Inflammatory macrophage treated with lipopolysaccharide for 1 hour (primary cell): ENCODE data around the gene MARF1.
"Not testable (repeated sequence)": the region's sequence is repeated elsewhere in the genome, so short reads cannot be mapped to it uniquely, and the experiment has no call there.

ENCODE experiments used
- DNase-seq, 2 donors: peaks; one replicate each; pipeline ENCODE4 v3.0.0-alpha.2; 2020 to 2022

The MARF1 gene

DNA sequence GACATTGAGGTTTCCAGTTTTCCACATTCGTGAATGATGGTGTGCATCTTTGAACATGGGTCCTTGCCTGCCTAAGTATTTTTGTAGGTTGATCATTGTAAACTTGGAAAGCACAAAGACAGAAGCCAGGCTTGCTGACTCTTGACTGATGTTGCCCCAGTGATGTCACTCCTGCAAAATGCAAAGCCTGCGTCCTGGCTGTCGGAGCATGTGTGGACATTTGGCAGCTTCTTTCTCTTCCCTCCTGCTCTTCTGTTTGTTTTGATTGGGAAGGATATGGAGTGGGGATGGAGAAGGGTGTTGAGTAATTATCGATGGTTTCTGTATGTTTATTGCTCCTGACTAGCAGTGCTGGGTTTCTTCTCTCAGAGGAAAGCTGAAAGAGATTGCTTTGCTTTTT, 10.3 kb upstream of the MARF1 start:
- DNase-seq = no peak

DNA sequence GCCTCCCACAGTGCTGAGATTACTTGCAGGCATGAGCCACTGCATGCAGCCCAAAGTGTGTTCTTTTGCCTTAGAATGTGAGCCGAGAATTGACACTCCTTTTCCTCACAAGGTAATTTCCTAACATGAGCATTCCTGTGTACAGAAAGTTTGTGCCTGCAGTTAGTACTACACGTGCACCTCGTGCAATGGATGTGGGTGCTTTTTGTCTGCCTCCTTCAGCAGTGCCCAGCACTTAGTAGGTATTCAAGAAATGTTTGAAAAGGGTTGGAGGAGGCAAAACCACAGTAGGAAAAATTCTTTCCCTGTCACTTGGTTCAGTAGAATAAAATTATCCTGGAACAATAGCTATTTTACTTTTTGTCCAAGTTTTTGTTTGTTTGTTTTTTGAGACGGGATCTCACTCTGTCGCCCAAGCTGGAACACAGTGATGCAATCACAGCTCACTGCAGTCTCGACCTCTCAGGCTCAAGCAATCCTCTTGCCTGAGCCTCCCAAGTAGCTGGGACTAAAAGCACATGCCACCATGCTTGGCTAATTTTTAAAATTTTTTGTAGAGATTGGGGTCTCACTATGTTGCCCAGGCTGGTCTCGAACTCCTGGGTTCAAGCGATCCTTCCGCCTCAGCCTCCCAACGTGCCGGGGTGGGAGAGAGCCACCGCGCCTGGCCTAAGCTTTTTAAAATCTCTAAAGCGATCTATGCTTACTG, 9.5 kb upstream of the MARF1 start:
- DNase-seq = no peak

DNA sequence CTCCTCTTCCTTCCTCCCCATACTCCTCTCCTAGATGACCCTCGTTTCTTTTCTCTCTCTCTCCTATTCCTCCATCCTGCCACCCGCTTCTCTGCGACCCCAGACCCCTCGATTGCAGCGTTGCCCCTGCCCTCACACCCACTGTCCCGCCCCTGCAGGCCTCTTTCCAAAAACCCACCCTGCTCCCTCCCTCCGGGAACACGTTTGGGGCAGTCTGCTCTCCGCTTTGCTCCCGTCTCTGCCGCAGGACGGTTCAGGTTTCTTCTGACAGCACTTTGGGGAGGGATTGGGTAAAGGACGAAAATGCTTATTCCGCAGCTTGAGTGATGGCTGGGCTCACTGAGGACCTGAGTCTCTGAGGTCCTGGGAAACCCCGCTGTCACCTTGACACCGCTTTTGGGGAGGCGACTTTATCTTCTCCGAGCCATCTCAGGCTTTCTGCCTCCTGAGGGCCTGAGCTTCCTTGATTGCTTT, 7.8 kb upstream of the MARF1 start:
- no peak for DNase-seq

GRCh38 chr16:15650019-15650697, 7.2 kb upstream of the MARF1 start, which contains the start of gene NDE1:
Gene NDE1, plus strand, starts transcription at chr16:15650245. Its CDS starts 14,534 bp downstream, at chr16:15664779.
- peak; percentile 88 to 92 for DNase-seq

DNA sequence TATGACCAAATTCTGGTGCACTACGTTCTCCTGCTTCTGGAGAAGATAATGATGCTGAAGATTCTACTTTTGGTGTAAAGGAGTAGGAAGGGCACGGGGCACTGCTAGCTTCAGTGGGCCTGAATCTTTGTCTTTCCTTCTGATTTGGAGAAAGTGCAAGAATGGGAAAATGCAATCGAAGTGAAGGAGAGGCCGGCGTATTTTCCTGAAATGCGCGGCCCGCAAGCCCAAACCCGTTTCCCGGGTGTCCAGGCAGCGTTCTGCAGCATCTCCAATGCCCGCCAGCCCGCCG, 6.7 kb upstream of the MARF1 start:
- DNase-seq = no peak

DNA sequence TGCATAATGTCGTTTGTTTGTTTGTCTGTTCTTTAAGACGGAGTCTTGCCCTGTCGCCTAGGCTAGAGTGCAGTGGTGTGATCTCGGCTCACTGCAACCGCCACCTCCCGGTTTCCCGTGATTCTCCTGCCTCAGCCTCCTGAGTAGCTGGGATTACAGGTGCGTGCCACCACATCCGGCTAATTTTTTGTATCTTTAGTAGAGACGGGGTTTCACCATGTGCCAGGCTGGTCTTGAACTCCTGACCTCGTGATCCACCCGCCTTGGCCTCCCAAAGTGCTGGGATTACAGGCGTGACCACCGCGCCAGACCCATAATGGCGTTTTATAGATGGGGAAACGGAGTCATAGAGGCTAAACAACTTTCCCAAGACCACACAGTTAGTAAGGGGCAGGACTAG, 6.4 kb upstream of the MARF1 start:
- DNase-seq = not testable (repeated sequence)

DNA sequence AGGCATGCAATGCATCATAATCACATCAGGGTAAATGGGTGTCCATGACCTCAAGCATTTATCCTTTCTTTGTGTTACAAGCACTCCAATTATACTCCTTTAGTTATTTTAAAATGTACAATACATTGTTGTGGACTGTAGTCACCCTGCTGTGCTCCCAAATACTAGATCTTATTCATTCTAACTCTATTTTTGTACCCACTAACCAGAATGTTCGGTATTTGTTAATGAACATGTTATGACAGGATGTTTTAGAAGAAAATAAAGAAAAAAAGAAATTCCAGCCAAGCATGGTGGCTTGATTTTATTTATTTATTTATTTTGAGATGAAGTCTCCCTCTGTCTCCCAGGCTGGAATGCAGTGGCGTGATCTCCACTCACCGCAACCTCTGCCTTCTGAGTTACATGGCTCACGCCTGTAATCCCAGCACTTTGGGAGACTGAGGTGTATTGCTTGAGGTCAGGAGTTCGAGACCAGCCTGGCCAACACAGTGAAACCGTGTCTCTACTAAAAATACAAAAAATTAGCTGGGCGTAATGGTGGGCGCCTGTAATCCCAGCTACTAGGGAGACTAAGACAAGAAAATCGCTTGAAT, 5.3 kb upstream of the MARF1 start:
- no peak for DNase-seq

DNA sequence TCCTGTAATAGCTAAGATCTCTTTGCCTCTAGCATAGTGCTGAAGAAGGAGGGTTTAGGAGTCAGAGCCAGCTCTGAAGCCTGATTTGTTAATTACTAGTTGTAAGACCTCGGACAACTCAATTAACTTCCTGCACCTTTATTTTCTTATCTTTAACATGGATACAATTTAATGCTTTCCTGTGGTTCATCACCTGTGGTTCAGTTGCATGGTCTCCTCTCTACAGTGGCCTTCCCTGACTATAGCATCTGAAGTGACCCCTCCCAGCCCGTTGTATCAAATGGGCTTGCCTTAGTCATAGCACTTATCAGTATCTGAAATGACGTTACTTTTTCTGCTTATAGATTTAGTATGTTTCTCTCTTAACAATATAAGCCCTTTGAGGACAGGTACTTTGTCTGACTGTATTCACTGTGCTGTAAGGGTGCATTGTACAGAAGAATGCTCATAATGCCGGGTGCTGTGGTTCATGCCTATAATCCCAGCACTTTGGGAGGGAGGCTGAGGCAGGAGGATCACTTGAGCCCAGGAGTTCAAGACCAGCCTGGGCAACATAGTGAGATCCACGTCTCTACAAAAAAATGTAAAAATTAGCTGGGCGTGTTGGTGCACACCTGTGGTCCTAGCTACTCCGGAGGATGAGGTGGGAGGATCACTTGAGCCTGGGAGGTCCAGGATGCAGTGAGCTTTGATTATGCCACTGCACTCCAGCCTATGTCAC, 4.5 kb upstream of the MARF1 start:
- no peak for DNase-seq

DNA sequence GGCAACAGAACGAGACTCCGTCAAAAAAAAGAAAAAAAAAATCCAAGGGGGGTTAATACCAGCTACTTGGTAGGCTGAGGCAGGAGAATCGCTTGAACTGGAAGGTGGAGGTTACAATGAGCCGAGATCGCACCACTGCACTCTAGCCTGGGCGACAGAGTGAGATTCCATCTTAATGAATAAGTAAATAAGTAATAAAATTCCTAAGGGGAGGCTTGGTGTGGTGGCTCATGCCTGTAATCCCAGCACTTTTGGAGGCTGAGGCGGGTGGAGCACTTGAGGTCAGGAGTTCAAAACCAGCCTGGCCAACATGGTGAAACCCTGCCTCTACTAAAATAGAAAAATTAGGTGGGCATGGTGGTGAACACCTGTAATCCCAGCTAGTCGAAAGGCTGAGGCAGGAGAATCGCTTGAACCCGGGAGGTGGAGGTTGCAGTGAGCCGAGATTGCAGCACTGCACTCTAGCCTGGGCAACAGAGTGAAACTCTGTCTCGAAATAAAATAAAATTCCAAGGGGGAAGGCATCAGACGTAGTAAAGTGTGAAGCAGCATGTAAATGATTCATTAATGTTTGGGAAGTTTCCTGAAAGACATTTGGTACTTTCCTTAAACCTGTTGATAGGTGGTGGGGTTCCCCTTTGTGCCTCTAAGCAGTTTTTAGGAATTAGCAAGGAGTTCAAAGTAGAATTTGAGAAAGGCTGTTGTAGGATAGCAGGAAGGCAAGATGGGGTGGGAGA, 3.8 kb upstream of the MARF1 start:
- DNase-seq = peak in 1 of 2 donors; percentile 64

- not testable (repeated sequence) for DNase-seq
These were observed 2.1 kb upstream of the MARF1 start for GRCh38 chr16:15644962-15645465.

- DNase-seq = no peak
These were observed 1.5 kb upstream of the MARF1 start for GRCh38 chr16:15644267-15644961.

- peak; percentile 36 to 64 for DNase-seq
These were observed 944 bp upstream of the MARF1 start for GRCh38 chr16:15643946-15644250.

DNA sequence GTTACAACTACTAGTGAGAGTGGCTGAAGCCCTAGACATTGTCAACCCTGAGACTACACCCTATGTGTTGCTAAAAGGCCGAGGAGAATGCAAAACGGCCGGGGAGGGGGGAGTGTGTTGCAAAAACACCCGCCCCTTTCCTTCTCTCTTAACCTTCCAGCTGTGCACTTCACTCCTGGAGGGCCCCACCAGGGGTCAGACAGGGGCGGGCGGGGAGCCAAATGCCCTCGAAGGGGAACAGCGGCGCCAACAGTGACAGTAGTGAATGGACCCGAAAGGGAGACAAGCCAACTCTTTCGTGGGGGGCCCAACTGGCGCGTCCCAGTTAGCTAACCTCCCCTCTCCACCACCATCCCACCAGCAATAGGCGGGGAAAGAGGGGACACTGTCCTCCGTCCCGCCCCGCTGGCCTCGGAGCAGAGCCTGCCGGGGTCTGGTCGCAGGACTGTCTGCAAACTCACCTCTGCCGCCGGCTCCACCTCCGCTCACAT, 352 bp downstream of the MARF1 start:
- DNase-seq = peak; percentile 60 to 63

DNA sequence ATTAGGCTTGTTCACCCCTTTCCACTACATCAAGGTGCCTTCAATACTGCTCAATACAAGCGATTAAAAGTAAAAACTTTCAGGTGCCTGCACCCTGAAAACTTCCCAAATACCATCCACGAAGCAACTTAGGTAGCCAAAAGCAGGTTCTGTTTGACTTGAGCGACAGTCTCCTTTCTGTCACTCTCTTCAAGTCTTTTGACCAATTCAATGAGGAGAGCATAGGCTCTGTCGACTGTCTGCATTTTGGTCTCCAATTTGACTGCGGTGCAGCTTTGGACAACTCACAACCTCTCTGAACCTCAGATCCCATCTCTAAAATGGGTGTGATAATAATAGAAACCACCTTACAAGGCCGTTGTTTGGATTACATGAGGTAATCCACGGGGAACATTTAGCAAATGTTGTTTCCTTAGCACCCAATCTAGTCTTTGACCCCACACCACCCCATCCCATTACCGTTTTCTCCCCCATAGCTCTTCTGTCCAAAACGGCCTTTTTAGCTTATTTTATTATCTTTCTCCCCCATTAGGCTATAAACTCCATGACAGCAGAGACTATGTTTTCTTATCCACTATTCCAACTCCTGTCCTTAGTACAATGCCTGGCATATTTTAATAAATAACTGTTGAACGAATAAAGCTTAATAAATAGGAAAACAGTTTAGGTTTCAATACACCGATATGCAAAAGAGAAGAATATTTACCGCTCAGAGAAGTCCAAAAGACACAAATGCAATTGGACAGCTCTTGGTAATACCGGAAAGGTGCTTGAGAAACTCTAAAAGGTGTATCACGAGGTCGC, 999 bp downstream of the MARF1 start:
- no peak for DNase-seq

- no peak for DNase-seq
These were observed 2.0 kb downstream of the MARF1 start for GRCh38 chr16:15640966-15641365.

DNA sequence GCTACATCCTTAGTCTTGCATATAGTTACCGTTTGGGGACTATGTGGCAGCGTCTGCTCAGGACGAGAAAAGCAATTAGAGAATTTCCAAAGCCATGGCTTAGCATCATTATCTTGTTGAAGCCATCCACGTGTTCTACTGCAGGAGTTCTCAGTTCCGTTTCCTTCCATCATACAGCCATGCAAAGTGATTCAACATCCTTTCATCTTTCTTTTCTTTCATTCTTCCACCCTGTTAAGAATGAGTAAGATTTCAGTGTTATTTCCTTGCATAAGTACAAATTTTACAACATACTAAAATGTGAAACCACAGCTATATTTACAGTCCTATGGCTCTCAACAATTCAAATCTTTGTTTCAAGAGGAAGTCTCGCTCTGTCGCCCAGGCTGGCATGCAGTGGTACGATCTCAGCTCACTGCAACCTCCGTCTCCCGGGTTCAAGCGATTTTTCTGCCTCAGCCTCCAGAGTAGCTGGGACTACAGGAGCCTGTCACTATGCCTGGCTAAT, 3.8 kb downstream of the MARF1 start:
- DNase-seq = no peak

DNA sequence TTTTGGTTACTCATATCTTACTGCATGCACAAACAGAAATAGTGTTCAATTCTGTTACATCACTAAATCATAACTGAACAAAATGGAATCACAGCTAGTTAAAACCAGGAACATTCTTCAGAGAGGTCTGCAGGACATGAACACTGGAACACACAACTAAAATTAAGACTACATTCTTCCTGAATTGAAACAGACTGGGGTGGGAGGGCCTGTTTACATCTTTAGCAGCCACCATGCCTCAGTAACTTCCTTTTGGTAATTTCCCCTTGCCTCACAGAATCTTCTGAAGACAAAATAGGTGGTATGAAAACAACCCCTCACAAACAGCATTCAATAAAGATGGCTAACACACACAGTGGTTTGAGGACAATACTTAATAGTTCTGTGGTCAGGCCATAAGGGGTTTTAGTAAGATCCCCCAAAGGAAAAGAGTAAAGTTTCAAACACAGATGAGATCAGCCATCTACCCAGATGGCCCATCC, 6.5 kb downstream of the MARF1 start:
- peak; percentile 40 to 47 for DNase-seq

DNA sequence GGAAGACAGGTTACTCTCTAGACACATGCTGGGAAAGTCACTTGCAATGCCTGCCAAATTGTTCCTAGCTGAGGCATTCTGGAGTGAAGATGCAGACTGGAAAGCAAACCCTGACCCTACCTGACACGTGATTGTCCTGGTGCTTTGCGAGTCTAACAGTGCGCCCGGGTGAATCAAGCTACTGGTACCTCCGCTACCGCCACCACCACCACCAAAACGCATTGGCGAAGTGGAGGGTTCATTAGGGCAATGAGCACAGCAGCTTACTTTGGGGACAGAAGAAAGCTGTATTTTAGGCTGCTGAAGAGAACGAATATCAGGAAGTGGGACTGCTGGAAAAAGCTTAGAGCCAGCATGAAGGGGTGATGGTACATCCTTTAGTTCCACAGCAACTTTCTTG, 7.0 kb downstream of the MARF1 start:
- DNase-seq = no peak

DNA sequence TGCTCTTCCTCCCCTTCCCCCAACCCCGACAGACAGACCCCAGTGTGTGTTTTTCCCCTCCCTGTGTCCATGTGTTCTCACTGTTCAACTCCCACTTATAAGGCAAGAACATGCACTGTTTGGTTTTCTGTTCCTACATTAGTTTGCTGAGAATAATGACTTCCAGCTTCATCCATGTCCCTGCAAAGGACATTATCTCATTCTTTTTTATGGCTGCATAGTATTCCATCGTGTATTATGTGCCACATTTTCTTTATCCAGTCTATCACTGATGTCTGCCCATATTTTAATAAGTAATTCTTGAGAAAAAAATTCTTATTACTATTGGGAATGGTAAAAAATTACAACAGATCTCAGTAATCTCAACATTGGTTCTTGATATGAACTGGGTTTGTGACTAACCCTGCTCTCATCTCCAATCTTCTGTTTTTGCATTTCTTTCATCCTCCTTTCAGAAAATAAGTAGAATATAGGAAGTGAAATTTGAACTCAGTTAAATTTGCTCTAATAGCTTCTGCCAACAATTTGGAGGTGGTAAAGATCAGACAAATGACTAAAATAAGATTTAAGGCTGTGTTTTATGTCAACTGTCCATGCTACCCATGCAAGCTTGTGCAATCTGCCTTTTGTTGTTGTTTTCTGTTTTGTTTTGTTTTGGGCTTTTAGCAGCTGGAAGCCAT, 11.1 kb downstream of the MARF1 start:
- DNase-seq = no peak

DNA sequence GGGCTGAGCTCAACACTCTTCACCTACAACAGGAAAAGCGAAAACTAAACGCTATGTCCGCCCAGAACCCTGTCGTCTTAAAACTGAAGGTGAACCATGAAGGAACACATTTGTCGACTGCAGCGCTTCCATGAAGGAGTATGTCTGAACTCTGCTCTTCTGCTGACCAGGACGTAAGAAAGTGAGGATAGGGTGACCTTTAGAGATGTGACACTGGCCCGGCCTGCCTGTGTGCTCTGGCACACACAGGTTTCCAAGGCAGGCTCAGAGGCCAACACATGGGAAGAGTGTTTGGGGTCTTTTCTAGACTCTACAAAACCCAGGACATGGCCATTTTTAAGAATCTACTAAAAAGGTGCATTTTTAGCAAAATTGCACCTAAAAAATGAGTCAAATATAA, 21.1 kb downstream of the MARF1 start:
- no peak for DNase-seq
